Endothelial cell of umbilical vein (primary cell): ENCODE measurements around the gene MTO1. TPM values are rescaled to one million over a fixed set of nuclear protein-coding genes. Genes with fewer than 3 reads are reported as not detected.
"Not testable (repeated sequence)": the region's sequence is repeated elsewhere in the genome, so short reads cannot be mapped to it uniquely, and the experiment has no call there.

Experiments used
- BruUV-seq: library from RNA; stranded (reverse); fragments of 400-500 nt; replicated peaks from 2 replicates; lab custom pipeline; 2021; lab: Mats Ljungman, UMichigan
- CTCF ChIA-PET: fragments of 300-600, 350-600 bp; sonication (Branson Sonifier 250); formaldehyde crosslinking; loops from one replicate; lab custom pipeline; 2021; ENCODE audit warnings: antibody characterized with exemption, inconsistent platforms; lab: Charles Lee
- POLR2A ChIA-PET: fragments of 300-600, 350-600 bp; sonication (Branson Sonifier 250); formaldehyde crosslinking; loops from one replicate; lab custom pipeline; 2021; ENCODE audit warnings: antibody characterized with exemption, inconsistent platforms; lab: Charles Lee
- DNase-seq: peaks from one replicate; pipeline ENCODE4 v3.0.0-alpha.2; 2011; ENCODE audit warnings: low read depth, low spot score
- FAIRE-seq: peaks from 2 replicates; lab custom pipeline; 2011; peaks lifted over from hg19 to GRCh38; lab: Jason Lieb, UNC
- H2AFZ ChIP-seq: 2 replicates; pipeline ENCODE4 v1.6.0; 2012; ENCODE audit warnings: low read depth, low read length, control low read depth, inconsistent platforms
- H3K27ac ChIP-seq: 2 replicates; pipeline ENCODE4 v1.5.1; 2011; ENCODE audit warnings: low read depth, mild to moderate bottlenecking, control low read depth, low read length, moderate library complexity; ENCODE audit not compliant: insufficient read depth
- H3K27me3 ChIP-seq, 2 experiments: 2 replicates each; pipeline versions ENCODE4 v1.6.0 to v1.6.1; 2011; ENCODE audit warnings: low read length in 2 of 2, mixed read lengths in 1 of 2; ENCODE audit not compliant: control insufficient read depth in 2 of 2, insufficient read depth in 2 of 2
- H3K36me3 ChIP-seq, 2 experiments: 2 replicates in 1 of 2; 3 replicates in 1 of 2; pipeline ENCODE4 v1.5.1; 2011; ENCODE audit warnings: low read length in 2 of 2, mild to moderate bottlenecking in 1 of 2, moderate library complexity in 1 of 2; ENCODE audit not compliant: control insufficient read depth in 2 of 2, insufficient read depth in 2 of 2; ENCODE audit errors: extremely low read depth in 1 of 2
- H3K4me1 ChIP-seq: 3 replicates; pipeline ENCODE4 v1.5.1; 2011; ENCODE audit warnings: mild to moderate bottlenecking, low read length; ENCODE audit not compliant: control insufficient read depth, insufficient read depth; ENCODE audit errors: extremely low read depth
- H3K4me2 ChIP-seq: 2 replicates; pipeline ENCODE4 v1.6.1; 2011; ENCODE audit warnings: low read length, control low read depth, mixed read lengths; ENCODE audit not compliant: insufficient read depth
- H3K4me3 ChIP-seq, 3 experiments: fragments of 200-600 bp in 1 of 3; sonication (generic), shearing (Covaris generic) in 1 of 3; replicated peaks in 1 of 3; 2 replicates each; pipeline ENCODE4 v1.5.1; 2011 to 2016; ENCODE audit warnings: control low read depth in 3 of 3, low read length in 3 of 3, mild to moderate bottlenecking in 2 of 3, inconsistent platforms in 1 of 3, low read depth in 1 of 3, moderate library complexity in 1 of 3; ENCODE audit not compliant: insufficient read depth in 1 of 3
- H3K79me2 ChIP-seq: 2 replicates; pipeline ENCODE4 v1.6.0; 2012; ENCODE audit warnings: low read length, inconsistent platforms; ENCODE audit not compliant: control insufficient read depth, insufficient read depth
- H3K9ac ChIP-seq: replicated peaks from 2 replicates; pipeline ENCODE3; 2011; ENCODE audit warnings: low read length, control low read depth; ENCODE audit not compliant: insufficient read depth; ENCODE audit errors: extremely low read depth
- H3K9me1 ChIP-seq: replicated peaks from 3 replicates; pipeline ENCODE4 v1.6.0; 2011; ENCODE audit warnings: mild to moderate bottlenecking, low read length; ENCODE audit not compliant: control insufficient read depth, insufficient read depth; ENCODE audit errors: extremely low read depth
- H3K9me3 ChIP-seq: replicated peaks from 2 replicates; pipeline ENCODE4 v1.5.1; 2012; ENCODE audit warnings: low read length, inconsistent platforms; ENCODE audit not compliant: control insufficient read depth, insufficient read depth
- H4K20me1 ChIP-seq: replicated peaks from 2 replicates; pipeline ENCODE3; 2011; ENCODE audit warnings: mild to moderate bottlenecking, low read length; ENCODE audit not compliant: control insufficient read depth, insufficient read depth; ENCODE audit errors: extremely low read depth
- CTCF ChIP-seq, 2 donors: IDR thresholded peaks; 1 replicate in 1 of 2; 2 replicates in 1 of 2; pipeline ENCODE4 v1.5.1; 2011; ENCODE audit warnings: low read length in 2 of 2, mild to moderate bottlenecking in 2 of 2, moderate library complexity in 2 of 2, control low read depth in 1 of 2, inconsistent platforms in 1 of 2, low read depth in 1 of 2; ENCODE audit not compliant: insufficient read depth in 1 of 2; ENCODE audit errors: extremely low read depth in 1 of 2
- EZH2 ChIP-seq: IDR thresholded peaks from 2 replicates; pipeline ENCODE4 v1.6.1; 2012; ENCODE audit warnings: borderline replicate concordance, low read depth, mild to moderate bottlenecking, moderate library complexity, low read length, inconsistent platforms; ENCODE audit not compliant: severe bottlenecking
- FOS ChIP-seq: IDR thresholded peaks from 2 replicates; pipeline ENCODE4 v1.6.1; 2011; ENCODE audit warnings: mild to moderate bottlenecking, low read length, moderate library complexity, borderline replicate concordance; ENCODE audit not compliant: insufficient read depth
- GATA2 ChIP-seq: IDR thresholded peaks from 2 replicates; pipeline ENCODE4 v1.7.0; 2011; ENCODE audit warnings: low read depth, mild to moderate bottlenecking, moderate library complexity, mixed read lengths, low read length; ENCODE audit not compliant: insufficient read length, insufficient read depth
- JUN ChIP-seq: IDR thresholded peaks from 2 replicates; pipeline ENCODE4 v1.6.1; 2011; ENCODE audit warnings: borderline replicate concordance, low read depth; ENCODE audit not compliant: insufficient read length, insufficient read depth
- MAX ChIP-seq: IDR thresholded peaks from 2 replicates; pipeline ENCODE4 v1.6.1; 2011; ENCODE audit not compliant: insufficient read depth, insufficient read length
- MYC ChIP-seq: IDR thresholded peaks from one replicate; pipeline ENCODE4 v1.6.1; 2011; ENCODE audit warnings: mild to moderate bottlenecking, low read depth, low read length
- POLR2A ChIP-seq: IDR thresholded peaks from 2 replicates; pipeline ENCODE4 v1.6.1; 2012; ENCODE audit warnings: low read depth, mild to moderate bottlenecking, control low read depth, low read length
- POLR2AphosphoS5 ChIP-seq: IDR thresholded peaks from 2 replicates; pipeline ENCODE4 v1.6.1; 2012; ENCODE audit warnings: low read depth, mild to moderate bottlenecking, control low read depth, low read length, moderate library complexity; ENCODE audit not compliant: insufficient read depth
- dilution Hi-C: fragments of 300-500 bp; cut with MboI; formaldehyde crosslinking; loops from one replicate; pipeline ENCODE4 v1.15.0; 2019; ENCODE audit warnings: low sequenced_read_pairs; ENCODE audit not compliant: extremely low pct_ligation_motif_present
- intact Hi-C: fragments of 100-400 bp; cut with micrococcal nuclease; formaldehyde crosslinking; loops from one replicate; pipeline ENCODE4 v1.10.0; 2022
- polyA plus RNA-seq, 4 experiments: library from polyadenylated mRNA; depleted of rRNA in 3 of 4; stranded (reverse) in 3 of 4; unstranded in 1 of 4; fragments of >200 nt; gene quantifications; 2 replicates each; pipeline versions ENCODE4 v1.2.1 to v1.2.3, GENCODE V29; 2011 to 2012; ENCODE audit warnings: missing spikeins in 1 of 4
- total RNA-seq: library from RNA; stranded (reverse); gene quantifications from 2 replicates; pipeline ENCODE4 v1.2.3, GENCODE V29; 2021

MTO1 gene
- total and polyA plus RNA-seq, 2 donors (not counting 3 experiments of a cell fraction or from before 2014, with no cell fraction given): 12.6 to 24.8 TPM

- H3K9ac ChIP-seq: no peak overlapping the region
- CTCF ChIA-PET: interaction anchor here (1.4 kb wide), 1 partner anchor 10 kb away, joined by 5 read pairs; no protein-coding TSS in a partner anchor
- no peaks in the 10 kb centered on the region for H3K27me3 ChIP-seq
- H3K36me3 ChIP-seq: no peaks in the 10 kb centered on the region
- H3K27ac ChIP-seq: no peak overlapping the region
- H2AFZ ChIP-seq: no peak overlapping the region
- no peak for TF ChIP-seq FOS
- no peak for TF ChIP-seq MYC
- TF ChIP-seq POLR2A: no peak
- no peak for TF ChIP-seq JUN
- TF ChIP-seq MAX: no peak
- no peak for TF ChIP-seq POLR2AphosphoS5
- no peak for TF ChIP-seq CTCF (IDR thresholded peaks at IDR 0.05; ENCODE audit: extremely low read depth in 1 of 2, insufficient read depth in 1 of 2, low read depth in 1 of 2, low read length in 2 of 2)
- no peak for TF ChIP-seq GATA2
- TF ChIP-seq EZH2: no peak
- no TSS peak for BruUV-seq
- no peak overlapping the region for H3K4me2 ChIP-seq
- DNase-seq (no peak), FAIRE-seq (no peak)
- dilution Hi-C loops: no loop called here
- no peaks in the 10 kb centered on the region for H3K9me1 ChIP-seq
- H3K9me3 ChIP-seq: no peaks in the 10 kb centered on the region
- no peaks in the 10 kb centered on the region for H3K79me2 ChIP-seq
- no peaks in the 10 kb centered on the region for H3K4me1 ChIP-seq
- POLR2A ChIA-PET: no interaction called here
- H3K4me3 ChIP-seq: no peak overlapping the region
- intact Hi-C loops: no loop called here
- no peaks in the 10 kb centered on the region for H4K20me1 ChIP-seq
Measured at GRCh38 chr6:73538116-73538779, 76.7 kb downstream of the MTO1 start.

GRCh38 chr6:73542481-73542880 lies 80.9 kb downstream of the MTO1 start:
- H3K36me3 ChIP-seq, H3K9me3 ChIP-seq, intact Hi-C loops, FAIRE-seq, H3K9ac ChIP-seq, H3K4me3 ChIP-seq, H3K27me3 ChIP-seq, H3K9me1 ChIP-seq, H3K27ac ChIP-seq, BruUV-seq, H3K4me1 ChIP-seq, dilution Hi-C loops, POLR2A ChIA-PET, H2AFZ ChIP-seq, H3K79me2 ChIP-seq, H4K20me1 ChIP-seq, H3K4me2 ChIP-seq, DNase-seq: not testable (repeated sequence)
- CTCF ChIA-PET: interaction anchor here (1.1 to 2.4 kb wide), 5 partner anchors 10 to 37 kb away, joined by 3 to 11 read pairs (median 3); no protein-coding TSS in a partner anchor
